ENCODE data around the gene KDM4E. TPM values are rescaled to one million over a fixed set of nuclear protein-coding genes. Genes with fewer than 3 reads are reported as not detected.
"Not testable (repeated sequence)": the region's sequence is repeated elsewhere in the genome, so short reads cannot be mapped to it uniquely, and the experiment has no call there.

KDM4E gene
- total and polyA plus RNA-seq, 2 experiments from 2014 or later, result not detected

DNA sequence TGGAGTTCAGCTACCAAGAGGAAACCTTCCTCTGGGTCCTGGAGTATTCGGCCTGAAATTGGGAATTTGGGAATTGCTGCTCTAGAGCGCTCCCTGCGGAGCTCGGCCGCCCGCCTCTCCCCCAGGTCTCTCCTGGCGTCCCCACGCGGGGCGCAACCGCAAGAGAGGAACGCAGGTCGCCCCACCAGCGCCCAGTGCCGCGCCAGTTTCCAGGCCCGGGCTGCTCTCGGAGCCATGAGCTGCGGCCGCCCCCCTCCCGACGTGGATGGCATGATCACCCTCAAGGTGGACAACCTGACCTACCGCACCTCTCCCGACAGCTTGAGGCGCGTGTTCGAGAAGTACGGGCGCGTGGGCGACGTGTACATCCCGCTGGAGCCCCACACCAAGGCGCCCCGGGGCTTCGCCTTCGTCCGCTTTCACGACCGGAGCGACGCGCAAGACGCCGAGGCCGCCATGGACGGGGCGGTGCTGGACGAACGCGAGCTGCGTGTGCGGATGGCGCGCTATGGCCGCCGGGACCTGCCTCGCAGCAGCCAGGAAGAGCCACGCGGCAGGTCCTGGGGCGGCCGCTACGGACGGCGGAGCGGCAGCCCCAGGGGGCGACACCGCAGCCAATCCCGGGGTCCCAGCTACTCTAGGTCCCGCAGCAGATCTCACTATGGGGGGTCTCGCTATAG lies 12.4 kb downstream of the KDM4E start:
- not testable (repeated sequence) for H3K27ac ChIP-seq; H3K9me3 ChIP-seq (ENCODE audit: low read depth); H3K27me3 ChIP-seq; H3K36me3 ChIP-seq; H3K4me3 ChIP-seq; H3K4me1 ChIP-seq (ENCODE audit: low read depth)
- peak in 1 of 2 donors; percentile 39 for DNase-seq (ENCODE audit: low read depth in 1 of 2, low spot score in 1 of 2)
- TF ChIP-seq, protein P1, sequence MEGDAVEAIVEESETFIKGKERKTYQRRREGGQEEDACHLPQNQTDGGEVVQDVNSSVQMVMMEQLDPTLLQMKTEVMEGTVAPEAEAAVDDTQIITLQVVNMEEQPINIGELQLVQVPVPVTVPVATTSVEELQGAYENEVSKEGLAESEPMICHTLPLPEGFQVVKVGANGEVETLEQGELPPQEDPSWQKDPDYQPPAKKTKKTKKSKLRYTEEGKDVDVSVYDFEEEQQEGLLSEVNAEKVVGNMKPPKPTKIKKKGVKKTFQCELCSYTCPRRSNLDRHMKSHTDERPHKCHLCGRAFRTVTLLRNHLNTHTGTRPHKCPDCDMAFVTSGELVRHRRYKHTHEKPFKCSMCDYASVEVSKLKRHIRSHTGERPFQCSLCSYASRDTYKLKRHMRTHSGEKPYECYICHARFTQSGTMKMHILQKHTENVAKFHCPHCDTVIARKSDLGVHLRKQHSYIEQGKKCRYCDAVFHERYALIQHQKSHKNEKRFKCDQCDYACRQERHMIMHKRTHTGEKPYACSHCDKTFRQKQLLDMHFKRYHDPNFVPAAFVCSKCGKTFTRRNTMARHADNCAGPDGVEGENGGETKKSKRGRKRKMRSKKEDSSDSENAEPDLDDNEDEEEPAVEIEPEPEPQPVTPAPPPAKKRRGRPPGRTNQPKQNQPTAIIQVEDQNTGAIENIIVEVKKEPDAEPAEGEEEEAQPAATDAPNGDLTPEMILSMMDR (IDR thresholded peaks at IDR 0.05; ENCODE audit: low read depth, low read length), result peak; percentile 24

DNA sequence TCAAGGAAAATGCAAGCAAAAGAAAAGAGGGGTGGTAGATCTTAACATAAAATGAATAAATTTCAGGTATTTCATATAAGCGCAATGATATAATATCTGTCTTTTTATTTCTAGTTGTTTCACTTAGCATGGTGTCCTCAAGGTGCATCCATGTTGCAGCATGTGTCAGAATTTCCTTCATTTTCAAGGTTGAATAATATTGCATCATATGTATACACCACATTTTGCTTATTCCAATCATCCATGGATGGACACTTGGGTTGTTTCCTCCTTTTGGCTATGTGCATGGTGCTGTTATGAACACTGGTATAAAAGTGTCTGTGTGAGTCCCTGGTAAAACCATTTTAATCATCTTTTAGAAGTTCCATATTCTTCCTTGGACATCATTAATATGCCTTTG lies 17.2 kb downstream of the KDM4E start:
- no peaks in the 10 kb centered on the region for H3K4me1 ChIP-seq (ENCODE audit: low read depth)
- TF ChIP-seq, protein P1 (IDR thresholded peaks at IDR 0.05; ENCODE audit: low read depth, low read length), result no peak
- H3K4me3 ChIP-seq, result no peak overlapping the region
- DNase-seq (ENCODE audit: low read depth in 1 of 2, low spot score in 1 of 2), result no peak
- no peaks in the 10 kb centered on the region for H3K36me3 ChIP-seq
- no peak overlapping the region for H3K27ac ChIP-seq
- no peaks in the 10 kb centered on the region for H3K9me3 ChIP-seq (ENCODE audit: low read depth)
- peaks cover 20% of the 10 kb centered on the region for H3K27me3 ChIP-seq

DNA sequence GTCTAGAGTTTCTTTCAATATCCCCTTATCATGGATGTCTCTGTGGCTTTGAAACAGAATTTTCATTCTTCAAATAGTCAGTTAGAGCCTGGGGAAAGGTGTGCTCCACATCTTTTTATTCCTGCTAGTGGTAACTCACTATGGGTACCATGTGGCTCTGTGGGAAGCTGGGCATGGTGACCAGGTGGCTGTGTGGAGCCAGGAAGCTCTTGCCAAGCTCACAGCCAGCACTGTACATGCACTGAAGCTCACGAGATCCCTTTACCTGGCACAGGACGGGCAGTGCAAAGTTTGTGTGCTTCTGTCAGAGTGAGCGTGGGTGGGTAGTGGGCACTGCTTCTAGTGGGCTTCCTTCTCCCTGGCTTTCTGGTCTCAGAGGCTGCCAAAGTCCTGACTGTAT lies 17.8 kb downstream of the KDM4E start:
- Histone ChIP-seq H3K36me3 (no peaks in the 10 kb centered on the region), H3K27me3 (peaks cover 20% of the 10 kb centered on the region), H3K4me1 (ENCODE audit: low read depth) (no peaks in the 10 kb centered on the region), H3K27ac (no peak overlapping the region), H3K4me3 (no peak overlapping the region), H3K9me3 (ENCODE audit: low read depth) (no peaks in the 10 kb centered on the region)
- TF ChIP-seq, protein P1 (IDR thresholded peaks at IDR 0.05; ENCODE audit: low read depth, low read length), result no peak
- no peak for DNase-seq (ENCODE audit: low read depth in 1 of 2, low spot score in 1 of 2)

DNA sequence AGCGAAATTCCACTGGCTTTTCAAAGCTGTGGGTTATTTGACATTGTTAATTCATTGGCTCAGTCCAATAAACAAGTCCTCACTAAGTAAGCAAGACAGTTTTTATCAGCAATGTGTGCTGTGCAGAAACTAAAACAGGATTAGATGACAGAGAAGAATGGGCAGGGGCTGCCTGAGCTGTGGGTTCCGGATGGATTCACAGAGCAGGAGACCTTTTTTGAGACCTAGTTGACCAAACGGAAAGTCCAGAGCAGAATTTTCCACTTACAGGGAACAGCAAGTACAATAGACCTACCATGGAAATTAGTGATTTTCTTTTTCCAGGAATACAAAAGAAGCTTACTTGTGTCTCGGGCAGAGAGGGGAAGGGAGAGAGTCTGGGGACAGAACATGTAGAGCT lies 19.0 kb downstream of the KDM4E start:
- no peaks in the 10 kb centered on the region for H3K9me3 ChIP-seq (ENCODE audit: low read depth)
- no peak overlapping the region for H3K4me3 ChIP-seq
- H3K36me3 ChIP-seq, result no peaks in the 10 kb centered on the region
- no peak for DNase-seq (ENCODE audit: low read depth in 1 of 2, low spot score in 1 of 2)
- no peaks in the 10 kb centered on the region for H3K4me1 ChIP-seq (ENCODE audit: low read depth)
- no peak overlapping the region for H3K27ac ChIP-seq
- H3K27me3 ChIP-seq, result peaks cover 20% of the 10 kb centered on the region
- TF ChIP-seq, protein P1 (IDR thresholded peaks at IDR 0.05; ENCODE audit: low read depth, low read length), result no peak

DNA sequence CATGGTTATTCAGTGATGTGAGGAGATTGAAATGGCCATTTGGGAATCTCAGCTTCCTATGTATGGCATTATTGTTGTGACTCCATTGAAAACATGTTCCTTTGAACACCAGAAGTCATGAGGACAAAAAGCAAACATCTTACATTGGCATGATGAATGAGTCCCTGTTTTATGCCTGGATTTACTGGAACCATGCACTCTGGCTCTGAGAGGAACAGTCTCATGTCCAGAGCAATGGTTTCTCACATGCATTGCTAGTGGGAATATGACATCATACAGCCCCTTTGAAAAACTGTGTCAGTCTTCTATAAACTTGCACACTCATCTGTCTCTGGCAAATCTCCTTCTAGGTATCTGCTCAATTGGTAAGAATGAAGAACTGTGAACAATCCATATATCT lies 20.8 kb downstream of the KDM4E start:
- no peaks in the 10 kb centered on the region for H3K36me3 ChIP-seq
- no peaks in the 10 kb centered on the region for H3K4me1 ChIP-seq (ENCODE audit: low read depth)
- TF ChIP-seq, protein P1 (IDR thresholded peaks at IDR 0.05; ENCODE audit: low read depth, low read length), result no peak
- no peaks in the 10 kb centered on the region for H3K9me3 ChIP-seq (ENCODE audit: low read depth)
- H3K4me3 ChIP-seq, result no peak overlapping the region
- no peak overlapping the region for H3K27ac ChIP-seq
- no peak for DNase-seq (ENCODE audit: low read depth in 1 of 2, low spot score in 1 of 2)
- peaks cover 20% of the 10 kb centered on the region for H3K27me3 ChIP-seq

DNA sequence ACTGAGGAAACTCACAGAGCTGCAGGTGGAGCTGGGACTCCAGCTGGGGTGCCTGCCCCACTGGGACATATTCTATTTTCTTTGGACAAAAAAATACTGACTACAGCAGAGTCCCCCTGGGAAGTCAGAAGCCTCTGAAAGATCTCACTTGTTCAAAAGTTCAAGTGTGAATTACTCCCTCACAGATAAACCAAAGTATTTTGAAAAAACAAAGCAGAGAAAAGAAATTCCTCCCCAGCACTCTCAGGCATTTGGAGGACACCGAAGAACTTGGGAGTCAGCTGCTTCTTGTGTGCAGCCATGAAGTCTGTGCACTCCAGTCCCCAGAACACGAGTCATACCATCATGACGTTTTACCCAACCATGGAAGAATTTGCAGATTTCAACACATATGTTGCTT lies 24.1 kb downstream of the KDM4E start, which contains the start of gene KDM4F:
KDM4F (plus strand) TSS at position 301 of the 400 bp plus-strand sequence.
- H3K27me3 ChIP-seq; H3K4me1 ChIP-seq (ENCODE audit: low read depth); H3K9me3 ChIP-seq (ENCODE audit: low read depth); H3K36me3 ChIP-seq; DNase-seq (ENCODE audit: low read depth in 1 of 2, low spot score in 1 of 2); H3K27ac ChIP-seq; H3K4me3 ChIP-seq: not testable (repeated sequence)

Measured in cardiac muscle cell (in vitro differentiated cells and primary cell).